NT2/D1 (cell line): ENCODE data around the gene TMEM204.

Experiments used
- SUZ12 ChIP-seq: IDR thresholded peaks from 2 replicates; pipeline ENCODE4 v1.6.1; 2011; ENCODE audit not compliant: insufficient read length, insufficient read depth; ENCODE audit errors: extremely low read depth
- YY1 ChIP-seq: IDR thresholded peaks from 2 replicates; pipeline ENCODE4 v1.6.1; 2011; ENCODE audit not compliant: insufficient read length, insufficient read depth
- ZNF274 ChIP-seq: IDR thresholded peaks from 2 replicates; pipeline ENCODE4 v1.6.1; 2011; ENCODE audit warnings: mild to moderate bottlenecking, low read depth, low read length

- no peak for TF ChIP-seq ZNF274
- TF ChIP-seq YY1, result no peak
- no peak for TF ChIP-seq SUZ12
Observed at GRCh38 chr16:1528921-1529537, 4.4 kb upstream of the TMEM204 start.
